AG04449 (cell line): Measurements from ENCODE around the gene NR4A2.

Experiments
- CTCF ChIA-PET: fragments of 350-600 bp; formaldehyde crosslinking; extraction: SDS; loops from one replicate; lab custom pipeline; 2021; ENCODE audit warnings: antibody characterized with exemption; lab: Yijun Ruan, JAX
- POLR2A ChIA-PET: fragments of 400-600, 350-600 bp; formaldehyde crosslinking; extraction: SDS; loops from one replicate; lab custom pipeline; 2020; ENCODE audit warnings: antibody characterized with exemption, inconsistent platforms; lab: Yijun Ruan, JAX
- DNase-seq: peaks from one replicate; pipeline ENCODE4 v3.0.0-alpha.2; 2010; ENCODE audit warnings: low read depth, low spot score
- H3K4me3 ChIP-seq: 2 replicates; pipeline ENCODE4 v1.5.1; 2011; ENCODE audit warnings: low read depth, mild to moderate bottlenecking, control low read depth, low read length
- CTCF ChIP-seq: IDR thresholded peaks from one replicate; pipeline ENCODE4 v1.5.1; 2011; ENCODE audit warnings: mild to moderate bottlenecking, moderate library complexity, low read length, control low read depth, inconsistent platforms; ENCODE audit not compliant: insufficient read depth; ENCODE audit errors: missing control alignments

Gene NR4A2

GRCh38 chr2:156338578-156338977, 6.1 kb upstream of the NR4A2 start:
- POLR2A ChIA-PET: no interaction called here
- no peak for DNase-seq
- no peak overlapping the region for H3K4me3 ChIP-seq
- CTCF ChIA-PET: interaction anchor here (2.3 kb wide), 1 partner anchor 251 kb away, joined by 9 read pairs; no protein-coding TSS in a partner anchor
- TF ChIP-seq CTCF: no peak

- CTCF ChIA-PET: interaction anchor here (0.7 to 3.3 kb wide), 34 partner anchors 8 to 859 kb away, joined by 3 to 75 read pairs (median 4); partner anchors contain the start of gene GPD2
- TF ChIP-seq CTCF: peak; percentile 51
- peak overlapping the region; percentile 74 for H3K4me3 ChIP-seq
- POLR2A ChIA-PET: interaction anchor here (0.6 to 1.9 kb wide), 5 partner anchors 8 to 254 kb away, joined by 3 to 10 read pairs (median 5); no protein-coding TSS in a partner anchor
- no peak for DNase-seq
These were observed 2.3 kb upstream of the NR4A2 start for GRCh38 chr2:156334496-156335478.

- ChIA-PET CTCF (interaction anchor here (0.7 to 3.3 kb wide), 17 partner anchors 9 to 860 kb away, joined by 3 to 75 read pairs (median 5); partner anchors contain the start of gene GPD2), POLR2A (interaction anchor here (1.4 to 1.9 kb wide), 3 partner anchors 9 to 231 kb away, joined by 4 to 10 read pairs (median 5); no protein-coding TSS in a partner anchor)
- H3K4me3 ChIP-seq: peak overlapping the region; percentile 74
- peak; percentile 5 for TF ChIP-seq CTCF
- no peak for DNase-seq
These were observed 1.5 kb upstream of the NR4A2 start for GRCh38 chr2:156333951-156334495.

GRCh38 chr2:156333274-156333950, 891 bp upstream of the NR4A2 start:
- ChIA-PET CTCF (interaction anchor here (0.6 to 3.3 kb wide), 6 partner anchors 10 to 847 kb away, joined by 3 to 75 read pairs (median 5); no protein-coding TSS in a partner anchor), POLR2A (interaction anchor here (1.8 to 1.9 kb wide), 2 partner anchors 9 to 231 kb away, joined by 5 to 10 read pairs; no protein-coding TSS in a partner anchor)
- peak overlapping the region; percentile 74 for H3K4me3 ChIP-seq
- TF ChIP-seq CTCF: no peak
- DNase-seq: no peak

GRCh38 chr2:156332284-156332533, 312 bp downstream of the NR4A2 start:
- TF ChIP-seq CTCF: no peak
- CTCF ChIA-PET: no interaction called here
- peak overlapping the region; percentile 74 for H3K4me3 ChIP-seq
- POLR2A ChIA-PET: no interaction called here
- no peak for DNase-seq
